Measurements from ENCODE around the gene EIF2B4. TPM values are rescaled to one million over a fixed set of nuclear protein-coding genes. Genes with fewer than 3 reads are reported as not detected.

Gene EIF2B4
- 19.2 and 24.2 TPM in 2 replicates for total RNA-seq

DNA sequence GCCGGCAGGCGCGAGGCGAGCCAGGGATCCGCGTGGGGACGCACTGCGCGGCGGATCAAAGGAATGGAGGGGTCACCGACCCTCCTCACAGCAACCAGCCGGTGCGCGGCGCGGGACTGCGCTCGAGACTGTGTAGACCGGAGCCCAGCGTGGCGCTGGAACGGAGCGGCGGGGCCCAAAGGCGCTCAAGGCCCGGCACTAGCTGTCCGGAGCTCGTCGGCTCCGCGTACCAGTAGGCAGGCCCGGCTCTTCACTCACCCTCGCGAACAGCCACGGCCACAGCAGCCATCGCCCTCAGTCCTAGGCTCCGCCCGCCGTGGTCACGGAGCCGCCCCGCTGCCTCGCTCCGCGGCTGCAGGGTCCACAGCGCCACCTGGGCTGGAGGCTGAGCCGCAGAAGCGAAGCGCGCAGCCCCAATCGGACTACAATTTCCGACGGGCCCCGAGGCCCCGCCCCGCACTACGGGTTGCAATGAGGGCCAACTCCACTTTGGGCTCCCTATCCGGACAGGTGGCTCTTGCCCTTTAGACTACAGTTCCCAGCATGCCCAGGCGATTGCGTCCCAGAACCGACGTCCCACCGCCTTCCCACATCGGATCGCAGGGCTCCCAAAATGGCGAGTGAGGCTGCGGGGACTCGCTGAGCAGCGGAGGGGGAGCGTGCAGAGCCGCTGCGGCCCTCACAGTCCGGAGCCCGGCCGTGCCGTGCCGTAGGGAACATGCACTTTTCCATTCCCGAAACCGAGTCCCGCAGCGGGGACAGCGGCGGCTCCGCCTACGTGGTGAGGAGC is at the start of gene EIF2B4, which contains the start of gene SNX17:
TSS of gene EIF2B4 (minus strand) at position 313 of the 790 bp plus-strand sequence. CDS start at position 289, 24 bp downstream.
TSS of gene SNX17 (plus strand) at position 591 of the 790 bp plus-strand sequence. CDS start at position 719, 128 bp downstream.
- peak; percentile 99 for DNase-seq (ENCODE audit: insufficient read length, low spot score, missing footprints)
- Histone ChIP-seq H3K4me1 (ENCODE audit: insufficient read depth, low read length) (peaks cover 20% of the 10 kb centered on the region), H3K4me3 (ENCODE audit: insufficient read depth, low read length) (peak within 1 kb of the TSS; percentile 98), H3K79me2 (ENCODE audit: insufficient read depth, low read length) (peaks cover 78% of the 10 kb centered on the region), H3K36me3 (ENCODE audit: insufficient read depth, low read length) (peaks cover 65% of the 10 kb centered on the region), H2AFZ (ENCODE audit: low read length) (peak within 1 kb of the TSS; percentile 91), H3K9me3 (ENCODE audit: low read depth, low read length) (no peaks in the 10 kb centered on the region), H3K27me3 (ENCODE audit: insufficient read depth, low read length) (no peaks in the 10 kb centered on the region), H3K27ac (ENCODE audit: low read depth, low read length) (peak within 1 kb of the TSS; percentile 95), H3K4me2 (ENCODE audit: insufficient read depth, low read length) (peak within 1 kb of the TSS; percentile 95), H4K20me1 (ENCODE audit: insufficient read depth, low read length) (peaks cover 7% of the 10 kb centered on the region)
- TF ChIP-seq, protein P1, sequence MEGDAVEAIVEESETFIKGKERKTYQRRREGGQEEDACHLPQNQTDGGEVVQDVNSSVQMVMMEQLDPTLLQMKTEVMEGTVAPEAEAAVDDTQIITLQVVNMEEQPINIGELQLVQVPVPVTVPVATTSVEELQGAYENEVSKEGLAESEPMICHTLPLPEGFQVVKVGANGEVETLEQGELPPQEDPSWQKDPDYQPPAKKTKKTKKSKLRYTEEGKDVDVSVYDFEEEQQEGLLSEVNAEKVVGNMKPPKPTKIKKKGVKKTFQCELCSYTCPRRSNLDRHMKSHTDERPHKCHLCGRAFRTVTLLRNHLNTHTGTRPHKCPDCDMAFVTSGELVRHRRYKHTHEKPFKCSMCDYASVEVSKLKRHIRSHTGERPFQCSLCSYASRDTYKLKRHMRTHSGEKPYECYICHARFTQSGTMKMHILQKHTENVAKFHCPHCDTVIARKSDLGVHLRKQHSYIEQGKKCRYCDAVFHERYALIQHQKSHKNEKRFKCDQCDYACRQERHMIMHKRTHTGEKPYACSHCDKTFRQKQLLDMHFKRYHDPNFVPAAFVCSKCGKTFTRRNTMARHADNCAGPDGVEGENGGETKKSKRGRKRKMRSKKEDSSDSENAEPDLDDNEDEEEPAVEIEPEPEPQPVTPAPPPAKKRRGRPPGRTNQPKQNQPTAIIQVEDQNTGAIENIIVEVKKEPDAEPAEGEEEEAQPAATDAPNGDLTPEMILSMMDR (IDR thresholded peaks at IDR 0.05; ENCODE audit: extremely low read depth, low read depth, low read length): peak; percentile 73

DNA sequence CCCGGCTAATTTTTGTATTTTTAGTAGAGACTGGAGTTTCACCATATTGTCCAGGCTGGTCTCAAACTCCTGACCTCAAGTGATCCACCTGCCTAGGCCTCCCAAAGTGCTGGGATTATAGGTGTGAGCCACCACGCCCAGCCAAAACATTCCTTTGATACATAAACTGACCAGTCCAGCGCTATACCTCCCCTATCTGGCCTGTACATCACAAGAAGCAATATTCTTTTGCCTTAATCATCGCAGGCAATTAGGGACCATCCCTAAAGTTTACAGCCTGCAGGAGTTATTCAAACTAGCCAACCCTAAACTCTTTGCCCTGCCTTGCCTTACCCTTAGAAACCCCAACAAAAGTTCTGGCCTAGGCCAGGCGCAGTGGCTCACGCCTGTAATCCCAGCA is 46.0 kb upstream of the EIF2B4 start:
- no peaks in the 10 kb centered on the region for H3K36me3 ChIP-seq (ENCODE audit: insufficient read depth, low read length)
- H3K4me3 ChIP-seq (ENCODE audit: insufficient read depth, low read length): no peak overlapping the region
- H3K4me1 ChIP-seq (ENCODE audit: insufficient read depth, low read length): no peaks in the 10 kb centered on the region
- TF ChIP-seq, protein P1 (IDR thresholded peaks at IDR 0.05; ENCODE audit: extremely low read depth, low read depth, low read length): no peak
- H3K9me3 ChIP-seq (ENCODE audit: low read depth, low read length): no peaks in the 10 kb centered on the region
- no peaks in the 10 kb centered on the region for H3K79me2 ChIP-seq (ENCODE audit: insufficient read depth, low read length)
- H3K27me3 ChIP-seq (ENCODE audit: insufficient read depth, low read length): peaks cover 7% of the 10 kb centered on the region
- no peak for DNase-seq (ENCODE audit: insufficient read length, low spot score, missing footprints)
- no peaks in the 10 kb centered on the region for H4K20me1 ChIP-seq (ENCODE audit: insufficient read depth, low read length)
- H3K4me2 ChIP-seq (ENCODE audit: insufficient read depth, low read length): no peak overlapping the region
- no peak overlapping the region for H2AFZ ChIP-seq (ENCODE audit: low read length)
- H3K27ac ChIP-seq (ENCODE audit: low read depth, low read length): no peak overlapping the region

DNA sequence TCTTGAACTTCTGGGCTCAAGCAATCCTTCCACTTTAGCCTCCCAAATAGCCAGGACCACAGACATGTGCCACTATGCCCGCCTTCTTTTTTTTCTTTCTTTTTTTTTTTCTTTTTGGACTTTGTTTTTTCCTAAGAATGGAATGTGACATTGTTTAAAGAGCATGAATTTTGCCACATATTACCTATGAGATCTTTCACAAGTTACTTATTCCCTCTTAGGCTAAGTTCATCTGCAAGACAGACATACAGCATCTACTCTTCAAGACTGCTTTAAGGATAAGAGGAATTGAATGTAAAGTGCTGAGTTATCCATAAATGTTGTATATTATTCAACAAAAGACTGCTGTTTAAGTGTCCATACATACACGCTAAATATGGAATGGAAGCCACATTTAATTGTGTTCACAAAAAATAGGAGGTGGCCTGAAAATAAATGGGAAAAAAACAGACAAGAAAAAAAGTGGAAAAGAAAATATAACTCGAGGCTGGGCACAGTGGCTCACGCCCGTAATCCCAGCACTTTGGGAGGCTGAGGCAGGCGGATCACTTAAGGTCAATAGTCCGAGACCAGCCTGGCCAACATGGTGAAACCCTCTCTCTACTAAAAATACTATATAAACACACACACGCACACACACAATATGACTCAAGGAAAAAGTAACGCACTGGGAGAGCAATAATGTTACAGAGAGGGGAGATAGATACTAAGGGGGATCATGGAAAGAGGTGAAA is 42.4 kb upstream of the EIF2B4 start:
- no peak for DNase-seq (ENCODE audit: insufficient read length, low spot score, missing footprints)
- TF ChIP-seq, protein P1 (IDR thresholded peaks at IDR 0.05; ENCODE audit: extremely low read depth, low read depth, low read length): no peak
- Histone ChIP-seq H3K79me2 (ENCODE audit: insufficient read depth, low read length) (peaks cover 18% of the 10 kb centered on the region), H2AFZ (ENCODE audit: low read length) (no peak overlapping the region), H3K4me2 (ENCODE audit: insufficient read depth, low read length) (no peak overlapping the region), H3K27me3 (ENCODE audit: insufficient read depth, low read length) (peaks cover 7% of the 10 kb centered on the region), H3K36me3 (ENCODE audit: insufficient read depth, low read length) (peaks cover under 1% of the 10 kb centered on the region), H3K9me3 (ENCODE audit: low read depth, low read length) (no peaks in the 10 kb centered on the region), H3K4me1 (ENCODE audit: insufficient read depth, low read length) (peaks cover 16% of the 10 kb centered on the region), H3K4me3 (ENCODE audit: insufficient read depth, low read length) (no peak overlapping the region), H4K20me1 (ENCODE audit: insufficient read depth, low read length) (peaks cover 9% of the 10 kb centered on the region), H3K27ac (ENCODE audit: low read depth, low read length) (no peak overlapping the region)
